Body of pancreas (tissue), 4 donors: ENCODE measurements around the gene DIDO1. TPM values are rescaled to one million over a fixed set of nuclear protein-coding genes. Genes with fewer than 3 reads are reported as not detected.
"Not testable (repeated sequence)": the region's sequence is repeated elsewhere in the genome, so short reads cannot be mapped to it uniquely, and the experiment has no call there.

Source experiments
- ATAC-seq: fragments of 150-250 bp; one replicate; pipeline ENCODE4 v1.9.1; 2016
- DNase-seq, 4 donors: peaks; one replicate each; pipeline ENCODE4 v3.0.0-alpha.2; 2019
- H3K27ac ChIP-seq, 4 donors: fragments of 200-600 bp; sonication (generic); 1 replicate in 3 of 4; 2 replicates in 1 of 4; pipeline versions ENCODE4 v1.5.1 to v1.6.1; 2016 to 2019; ENCODE audit warnings: mild to moderate bottlenecking in 1 of 4, mixed read lengths in 1 of 4, moderate library complexity in 1 of 4
- H3K27me3 ChIP-seq, 2 donors: fragments of 200-600 bp; sonication (generic); one replicate each; pipeline ENCODE4 v1.6.0; 2016; ENCODE audit warnings: mild to moderate bottlenecking in 1 of 2
- H3K36me3 ChIP-seq, 2 donors: fragments of 200-600 bp; sonication (generic); replicated peaks in 1 of 2; 2 replicates each; pipeline ENCODE4 v1.5.1; 2016; ENCODE audit warnings: low read depth in 2 of 2; ENCODE audit not compliant: insufficient read depth in 1 of 2
- H3K4me1 ChIP-seq: fragments of 200-600 bp; sonication (generic); one replicate; pipeline ENCODE4 v1.6.0; 2016
- H3K4me3 ChIP-seq, 2 donors: fragments of 200-600 bp; sonication (generic); 1 replicate in 1 of 2; 2 replicates in 1 of 2; pipeline ENCODE4 v1.5.1; 2016 to 2019
- H3K9me3 ChIP-seq, 3 donors: fragments of 200-600 bp; sonication (generic); 1 replicate in 2 of 3; 2 replicates in 1 of 3; pipeline ENCODE4 v1.5.1; 2016
- CTCF ChIP-seq, 7 experiments: fragments of 450-650 bp in 4 of 7; fragments of 200-600 bp in 3 of 7; sonication (generic) in 3 of 7; IDR thresholded peaks; one replicate each; pipeline ENCODE4 v1.5.1; 2016 to 2019; ENCODE audit warnings: antibody characterized with exemption in 7 of 7
- POLR2A ChIP-seq, 3 donors: fragments of 450-650 bp; IDR thresholded peaks; one replicate each; pipeline ENCODE4 v1.6.1; 2016; ENCODE audit warnings: antibody characterized with exemption in 3 of 3, mild to moderate bottlenecking in 2 of 3
- WGBS, 2 donors: methylation state at CpG; one replicate each; pipeline ENCODE4 v1.1.5; 2017; 5-methylcytosine and 5-hydroxymethylcytosine counted together
- intact Hi-C: fragments of 100-400 bp; cut with DNase I; formaldehyde crosslinking; loops from one replicate; pipeline ENCODE4 v1.15.1; 2023
- total RNA-seq, 2 donors: library from RNA; depleted of rRNA; stranded (reverse); fragments of >200 nt; gene quantifications; one replicate each; pipeline ENCODE4 v1.1.0, GENCODE V29; 2016

The DIDO1 gene
- total RNA-seq, 2 donors from 2014 or later: 38.4 to 51.7 TPM

GRCh38 chr20:62875419-62876361 is 50.6 kb downstream of the DIDO1 start:
- 37 to 41% methylated on average over 19 to 30 of the region's 34 CpGs for WGBS, 2 donors
- Histone ChIP-seq H3K36me3 (peaks cover 0 to under 1% of the 10 kb centered on the region in 2 donors), H3K27ac (peak overlapping the region in 3 of 4 donors; percentile 39 to 53 (median 42)), H3K9me3 (no peaks in the 10 kb centered on the region), H3K4me1 (peaks cover 11% of the 10 kb centered on the region), H3K4me3 (no peak overlapping the region), H3K27me3 (no peaks in the 10 kb centered on the region)
- intact Hi-C loops: no loop called here
- DNase-seq: peak; percentile 58 to 80 (median 78)
- TF ChIP-seq POLR2A (IDR thresholded peaks at IDR 0.05) (peak in 1 of 3 donors; percentile 9), CTCF (IDR thresholded peaks at IDR 0.05) (peak in 6 of 7 experiments; percentile 18 to 53 (median 42))
- ATAC-seq: peak; percentile 82

GRCh38 chr20:62874964-62875344 is 51.4 kb downstream of the DIDO1 start:
- 80 to 81% methylated on average over 8 to 10 of the region's 14 CpGs for WGBS, 2 donors
- no peak for ATAC-seq
- no peaks in the 10 kb centered on the region for H3K9me3 ChIP-seq
- intact Hi-C loops: no loop called here
- no peak for DNase-seq
- no peak overlapping the region for H3K4me3 ChIP-seq
- H3K4me1 ChIP-seq: peaks cover 11% of the 10 kb centered on the region
- no peaks in the 10 kb centered on the region for H3K36me3 ChIP-seq
- H3K27me3 ChIP-seq: no peaks in the 10 kb centered on the region
- no peak for TF ChIP-seq CTCF (IDR thresholded peaks at IDR 0.05)
- no peak for TF ChIP-seq POLR2A (IDR thresholded peaks at IDR 0.05)
- H3K27ac ChIP-seq: no peak overlapping the region

- H3K4me3 ChIP-seq, H3K9me3 ChIP-seq, H3K27me3 ChIP-seq, H3K36me3 ChIP-seq, H3K27ac ChIP-seq, ATAC-seq, intact Hi-C loops: not testable (repeated sequence)
- H3K4me1 ChIP-seq: peaks cover 11% of the 10 kb centered on the region
- DNase-seq: peak; percentile 68 to 83 (median 78)
- 2 to 3% methylated on average over 13 to 14 of the region's 15 CpGs for whole genome bisulfite sequencing, 2 donors
- TF ChIP-seq CTCF (IDR thresholded peaks at IDR 0.05): peak; percentile 32 to 72 (median 53)
These were observed 52.6 kb downstream of the DIDO1 start for GRCh38 chr20:62873681-62874031.

GRCh38 chr20:62873280-62873679 is 53.0 kb downstream of the DIDO1 start:
- ATAC-seq: no peak
- TF ChIP-seq CTCF (IDR thresholded peaks at IDR 0.05) (no peak), POLR2A (IDR thresholded peaks at IDR 0.05) (no peak)
- DNase-seq: no peak
- no peaks in the 10 kb centered on the region for H3K36me3 ChIP-seq
- no peak overlapping the region for H3K4me3 ChIP-seq
- no peak overlapping the region for H3K27ac ChIP-seq
- H3K4me1 ChIP-seq: peaks cover 11% of the 10 kb centered on the region
- 60 to 63% methylated on average over 7 of the region's 7 CpGs for WGBS, 2 donors
- H3K27me3 ChIP-seq: no peaks in the 10 kb centered on the region
- H3K9me3 ChIP-seq: no peaks in the 10 kb centered on the region
- intact Hi-C loops: no loop called here
